HL-60/S4 (cell line): ENCODE measurements around the gene SRPK2.

ENCODE experiments used
- in situ Hi-C: fragments of 300-500 bp; cut with MboI; formaldehyde crosslinking; loops from 2 replicates; pipeline ENCODE4 v1.14.3; 2022; ENCODE audit warnings: low sequenced_read_pairs

SRPK2 gene

GRCh38 chr7:105229641-105230040 lies 159.1 kb downstream of the SRPK2 start:
- in situ Hi-C loops, result no loop called here

DNA sequence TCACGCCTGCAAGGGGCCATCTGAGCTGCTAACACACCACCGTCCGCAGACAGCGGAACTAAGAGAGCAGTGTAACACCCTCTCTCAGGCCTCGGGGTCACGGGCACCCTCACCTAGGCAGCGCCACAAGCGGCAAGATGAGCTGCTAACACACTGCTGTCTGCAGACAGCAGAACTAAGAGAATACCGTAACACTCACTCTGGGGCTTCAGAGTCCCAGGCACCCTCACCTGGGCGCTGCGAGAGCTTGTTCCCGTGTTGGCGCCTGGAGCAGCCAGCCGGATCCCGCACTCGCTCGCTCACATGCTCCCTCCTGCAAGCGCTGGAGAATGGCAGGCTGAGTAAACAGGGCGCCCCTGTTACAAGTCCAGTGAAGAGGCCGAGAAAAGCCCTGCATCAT lies 160.2 kb downstream of the SRPK2 start:
- in situ Hi-C loops, result no loop called here

DNA sequence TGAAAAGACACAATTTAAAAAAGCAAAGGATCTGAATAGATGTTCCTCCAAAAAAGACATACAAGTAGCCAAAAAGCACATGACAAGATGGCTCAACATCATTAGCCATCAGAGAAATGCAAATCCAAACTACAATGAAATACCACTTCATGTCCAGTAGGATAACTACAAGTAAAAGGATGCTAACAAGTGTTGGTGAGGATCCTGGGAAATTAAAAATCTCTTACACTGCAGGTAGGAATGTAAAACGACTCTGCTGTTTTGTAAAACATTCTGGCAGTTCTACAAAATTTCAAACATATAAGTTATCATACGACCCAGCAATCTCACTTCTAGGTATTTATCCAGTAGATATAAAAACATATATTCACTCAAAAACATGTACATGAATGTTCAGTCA lies 161.3 kb downstream of the SRPK2 start:
- in situ Hi-C loops, result no loop called here

- in situ Hi-C loops, result no loop called here
Measured at GRCh38 chr7:105224884-105225651, 163.7 kb downstream of the SRPK2 start.

DNA sequence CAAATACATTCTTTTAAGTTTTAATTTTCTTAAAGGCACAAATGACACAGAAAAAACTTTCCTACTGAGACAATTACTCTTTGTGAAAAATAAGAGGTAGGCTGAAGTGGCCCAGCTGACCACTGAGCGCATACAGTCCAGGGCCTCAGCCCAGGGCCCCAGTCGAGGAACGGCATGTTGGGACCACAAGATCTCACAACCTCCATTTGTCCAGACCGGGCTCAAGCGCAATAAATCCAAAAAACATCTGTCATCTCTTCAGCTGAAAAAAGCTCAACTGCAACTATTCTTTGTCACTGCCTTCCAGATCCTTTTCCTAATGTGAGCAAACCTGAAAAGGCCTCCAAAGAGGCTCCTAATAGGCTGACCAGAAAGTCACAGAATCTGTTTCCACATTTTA lies 165.8 kb downstream of the SRPK2 start:
- in situ Hi-C loops, result no loop called here

DNA sequence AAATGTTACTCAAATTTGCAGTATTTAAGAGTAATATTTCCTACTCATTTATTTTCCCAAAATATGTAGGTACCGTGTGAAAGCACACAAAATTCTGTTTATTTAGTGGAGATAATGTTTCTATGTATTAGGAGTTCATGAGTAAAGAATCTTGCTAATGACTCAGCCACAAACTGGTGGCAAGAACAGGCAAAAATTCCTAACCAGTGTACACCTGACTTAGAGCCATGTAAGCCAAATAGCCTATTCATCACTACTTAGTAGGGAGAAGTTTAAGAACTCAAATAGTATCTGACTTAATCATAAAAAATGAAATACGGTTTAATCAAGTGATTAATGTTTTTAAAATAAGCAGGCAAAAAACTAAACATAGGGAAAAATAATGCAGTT lies 169.0 kb downstream of the SRPK2 start:
- in situ Hi-C loops, result no loop called here

DNA sequence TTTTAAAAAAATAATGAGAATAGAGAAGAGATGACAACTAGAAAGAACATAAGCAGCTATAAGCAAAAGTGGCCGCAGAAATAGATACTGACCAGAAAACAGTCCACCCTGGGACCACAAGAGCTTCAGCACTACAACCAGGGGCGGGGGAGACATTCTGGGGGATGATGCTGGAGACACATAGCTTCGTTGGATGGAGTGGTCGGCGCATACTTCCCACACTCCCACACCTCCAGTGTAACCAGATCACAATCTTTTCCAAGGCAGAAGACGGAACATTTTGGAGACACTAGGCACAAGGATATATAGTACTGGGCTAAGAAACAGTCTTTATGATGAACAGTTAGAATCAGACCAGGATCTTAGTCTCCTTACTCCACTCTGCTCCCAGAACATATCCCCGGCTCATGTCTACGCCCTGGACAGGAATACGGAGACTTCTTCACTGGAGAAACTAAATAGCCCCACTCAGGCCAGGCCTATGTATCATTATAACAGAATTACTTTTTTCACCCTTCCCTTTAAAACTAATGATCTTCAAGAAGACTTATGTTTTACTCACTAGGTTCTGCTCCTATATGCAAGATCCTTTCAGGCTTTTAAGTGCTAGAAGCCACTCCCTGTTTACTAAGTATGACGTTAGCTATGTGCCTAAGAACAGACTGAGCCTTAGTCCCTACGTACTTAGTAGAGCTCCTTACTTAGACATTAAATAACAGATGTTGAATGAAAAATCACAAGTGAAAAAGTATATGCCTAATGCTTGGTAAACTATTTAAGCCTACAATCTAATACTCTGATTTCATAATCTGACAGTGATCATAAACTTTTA lies 169.6 kb downstream of the SRPK2 start:
- in situ Hi-C loops, result no loop called here

GRCh38 chr7:105218215-105218614 lies 170.5 kb downstream of the SRPK2 start:
- in situ Hi-C loops, result no loop called here

DNA sequence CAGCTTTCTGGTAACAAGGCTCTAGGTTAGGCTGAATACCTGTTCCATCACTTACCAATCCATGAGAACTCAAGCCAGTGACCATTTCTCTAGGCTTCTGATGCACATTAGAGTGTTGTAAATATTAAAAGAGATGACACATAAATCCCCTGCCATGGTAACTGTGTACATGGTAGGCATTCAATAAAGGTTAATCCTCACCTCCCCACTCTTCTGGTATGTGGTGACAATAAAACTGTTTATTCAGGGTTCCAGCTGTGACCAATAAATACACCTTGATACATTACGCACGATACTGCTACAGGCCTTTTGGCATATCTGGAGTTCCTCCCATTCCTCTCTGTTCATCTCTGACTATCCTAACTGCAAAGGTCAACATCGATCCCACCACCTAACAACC lies 171.9 kb downstream of the SRPK2 start:
- in situ Hi-C loops, result no loop called here

- in situ Hi-C loops, result no loop called here
Measured at GRCh38 chr7:105215821-105216220, 172.9 kb downstream of the SRPK2 start.

- in situ Hi-C loops, result no loop called here
Measured at GRCh38 chr7:105215182-105215581, 173.5 kb downstream of the SRPK2 start.

GRCh38 chr7:105213611-105214010 lies 175.1 kb downstream of the SRPK2 start:
- in situ Hi-C loops, result no loop called here

GRCh38 chr7:105212212-105212611 lies 176.5 kb downstream of the SRPK2 start:
- in situ Hi-C loops, result no loop called here

GRCh38 chr7:105210721-105211205 lies 178.0 kb downstream of the SRPK2 start:
- in situ Hi-C loops, result no loop called here

GRCh38 chr7:105209870-105210269 lies 178.9 kb downstream of the SRPK2 start:
- in situ Hi-C loops, result no loop called here

DNA sequence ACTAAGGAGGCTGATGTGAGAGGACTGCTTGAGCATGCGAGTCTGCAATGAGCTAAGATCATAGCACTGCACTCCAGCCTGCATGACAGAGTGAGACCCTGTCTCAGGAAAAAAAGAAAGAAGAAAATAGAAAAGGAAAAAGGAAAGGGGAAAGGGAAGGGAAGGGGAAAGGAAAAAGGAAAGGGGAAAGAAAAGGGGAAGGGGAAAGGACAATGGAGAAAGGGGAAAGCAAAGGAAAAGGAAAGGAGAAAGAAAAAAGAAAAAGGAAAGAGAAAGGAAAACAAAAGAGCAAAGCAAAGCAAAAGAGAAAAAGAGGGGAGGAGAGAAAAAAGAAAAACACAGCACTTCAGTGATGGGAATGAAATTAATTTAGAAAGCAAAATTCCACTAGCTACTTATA lies 179.3 kb downstream of the SRPK2 start:
- in situ Hi-C loops, result no loop called here

DNA sequence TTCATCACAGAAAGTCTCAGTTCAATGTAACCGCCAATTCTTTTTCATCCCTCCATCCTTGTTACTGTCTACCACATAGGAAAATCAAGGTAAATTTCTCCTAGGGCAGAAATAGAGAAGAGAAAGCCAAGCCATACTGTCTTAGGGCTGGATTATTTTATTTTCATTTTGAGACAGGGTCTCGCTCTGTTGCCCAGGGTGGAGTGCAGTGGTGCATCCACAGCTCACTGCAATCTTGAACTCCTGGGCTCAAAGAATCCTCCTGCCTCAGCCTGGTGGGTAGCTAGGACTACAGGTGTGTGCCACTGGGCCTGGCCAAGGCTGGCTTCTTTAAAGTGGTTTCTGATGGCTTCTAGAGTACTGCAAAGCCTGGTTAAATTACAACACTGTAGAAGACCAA lies 181.7 kb downstream of the SRPK2 start:
- in situ Hi-C loops, result no loop called here

DNA sequence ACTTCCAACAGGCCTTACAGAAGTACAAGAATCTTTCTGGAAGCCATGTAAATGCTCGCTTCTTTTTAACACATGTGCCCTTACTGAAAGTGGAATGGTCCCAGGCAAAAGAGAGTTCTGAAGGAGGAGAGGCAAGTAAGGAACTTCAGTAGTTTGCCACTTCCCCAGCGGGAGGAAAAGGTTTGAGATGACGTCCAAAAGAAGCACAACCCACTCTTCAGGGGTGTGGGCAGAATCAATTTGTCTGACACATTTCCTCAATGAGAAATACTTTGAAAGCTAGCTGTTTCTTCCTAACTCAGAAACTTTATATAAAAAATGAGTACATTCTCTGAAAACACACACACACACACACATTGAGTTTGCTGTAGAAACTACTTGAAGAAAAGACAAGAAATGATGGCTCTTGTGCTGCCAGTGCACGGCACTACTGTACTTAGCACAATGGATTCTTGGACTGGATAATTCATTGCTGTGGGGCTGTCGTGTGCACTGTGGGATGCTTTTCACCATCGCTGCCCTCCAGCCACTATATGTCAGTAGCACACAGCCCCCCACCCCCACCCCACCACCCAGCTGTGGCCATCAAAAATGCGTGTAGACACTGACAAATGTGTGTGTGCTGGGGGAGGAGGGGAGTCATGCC lies 183.0 kb downstream of the SRPK2 start:
- in situ Hi-C loops, result no loop called here

DNA sequence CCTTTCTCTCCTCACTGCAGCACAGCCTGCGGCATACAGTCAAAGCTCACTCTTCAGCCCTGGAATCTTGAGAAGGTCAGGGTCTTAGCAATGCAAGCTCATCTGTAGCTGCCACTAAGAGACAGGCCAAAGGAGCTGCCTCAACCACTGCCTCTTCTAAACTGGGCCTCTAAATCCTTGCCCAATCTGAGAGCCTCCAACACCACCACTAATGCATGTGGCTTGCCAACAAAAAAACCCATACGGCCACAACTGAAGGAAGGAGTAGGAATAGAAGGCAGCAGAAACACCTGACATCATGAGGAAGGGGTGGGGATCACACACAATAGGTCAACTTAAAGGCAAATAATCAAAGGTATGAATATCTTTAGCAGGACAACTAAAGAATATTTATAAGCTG lies 183.8 kb downstream of the SRPK2 start:
- in situ Hi-C loops, result no loop called here

GRCh38 chr7:105204520-105204919 lies 184.2 kb downstream of the SRPK2 start:
- in situ Hi-C loops, result no loop called here

DNA sequence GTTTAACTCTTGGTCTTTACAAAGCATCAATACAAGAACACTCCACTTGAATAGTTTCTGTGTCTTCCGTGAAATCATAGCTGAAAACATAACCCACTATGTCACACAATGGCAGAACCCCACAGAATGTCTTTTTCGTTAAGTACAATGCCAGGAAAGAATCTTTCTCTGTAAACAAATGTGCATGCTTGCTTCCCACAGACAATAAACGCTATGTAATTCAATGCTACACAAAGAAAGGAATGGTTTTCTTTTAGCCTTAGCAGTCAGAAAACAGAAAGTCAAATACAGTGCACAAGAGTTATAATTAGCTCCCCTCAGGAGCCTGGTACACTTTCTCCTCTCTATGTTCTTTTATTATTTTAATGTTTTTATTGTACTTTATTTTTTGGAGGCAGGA lies 186.1 kb downstream of the SRPK2 start:
- in situ Hi-C loops, result no loop called here

DNA sequence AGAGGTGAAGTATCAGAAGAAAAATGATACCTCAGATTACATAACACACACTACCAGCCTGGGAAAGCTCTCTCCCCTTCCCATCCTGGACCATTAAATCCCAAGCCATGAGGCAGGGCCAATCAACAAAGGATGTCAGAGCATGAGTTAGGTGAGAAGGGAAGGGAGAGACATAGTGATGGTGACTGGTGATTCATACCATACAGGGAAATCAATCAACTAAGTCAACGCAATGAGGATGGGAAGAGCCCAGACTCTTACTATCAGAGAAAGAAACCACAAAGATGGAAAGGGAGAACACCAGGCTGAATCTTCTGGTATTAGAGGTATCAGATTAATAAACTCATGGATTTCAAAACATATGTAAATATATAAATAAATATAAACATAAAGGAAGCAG lies 189.3 kb downstream of the SRPK2 start:
- in situ Hi-C loops, result no loop called here
